Left ventricle myocardium inferior (tissue), 1 donor: ENCODE data around the gene CTRB1. TPM values are rescaled to one million over a fixed set of nuclear protein-coding genes. Genes with fewer than 3 reads are reported as not detected.

Experiments used
- DNase-seq: peaks from one replicate; pipeline ENCODE4 v3.0.0-alpha.2; 2020
- H3K27ac ChIP-seq: fragments of 200-600 bp; replicated peaks from 2 replicates; pipeline ENCODE4 v1.8.0; 2021
- H3K27me3 ChIP-seq: fragments of 200-600 bp; 2 replicates; pipeline ENCODE4 v1.8.0; 2021; ENCODE audit warnings: low read depth
- H3K36me3 ChIP-seq: fragments of 200-600 bp; 2 replicates; pipeline ENCODE4 v1.8.0; 2021
- H3K4me1 ChIP-seq: fragments of 200-600 bp; 2 replicates; pipeline ENCODE4 v1.8.0; 2021
- H3K4me3 ChIP-seq: fragments of 200-600 bp; 2 replicates; pipeline ENCODE4 v1.8.0; 2021; ENCODE audit warnings: mild to moderate bottlenecking, moderate library complexity
- H3K9me3 ChIP-seq: fragments of 200-600 bp; replicated peaks from 2 replicates; pipeline ENCODE4 v1.8.0; 2021
- CTCF ChIP-seq: fragments of 200-600 bp; IDR thresholded peaks from 2 replicates; pipeline ENCODE4 v1.8.0; 2021; ENCODE audit warnings: antibody characterized with exemption, mild to moderate bottlenecking, borderline replicate concordance
- intact Hi-C: fragments of 100-400 bp; cut with micrococcal nuclease; formaldehyde crosslinking; loops from one replicate; pipeline ENCODE4 v1.11.0; 2022
- total RNA-seq: library from RNA; stranded (reverse); fragmentation: NEBNext Ultra II Directional; extraction: Animal tissue kit (Norgen Biotek cat#: 25700); gene quantifications from one replicate; pipeline ENCODE4 v1.2.1, GENCODE V29; 2021
- donor health status: DM: no; HTN: yes; CAD: no; lungs with severe emphysema.

CTRB1 gene
- total RNA-seq, 1 donor from 2014 or later = not detected

- no peaks in the 10 kb centered on the region for H3K36me3 ChIP-seq
- no peak overlapping the region for H3K4me3 ChIP-seq
- no peak for DNase-seq
- no peaks in the 10 kb centered on the region for H3K9me3 ChIP-seq
- intact Hi-C loops = no loop called here
- peak overlapping the region; percentile 98 for H3K27ac ChIP-seq
- TF ChIP-seq CTCF = no peak
- H3K4me1 ChIP-seq = peaks cover 96% of the 10 kb centered on the region
- H3K27me3 ChIP-seq = no peaks in the 10 kb centered on the region
Measured at GRCh38 chr16:75261590-75262078, 42.8 kb downstream of the CTRB1 start.

GRCh38 chr16:75262104-75262799 is 43.5 kb downstream of the CTRB1 start:
- peak; percentile 36 for DNase-seq
- no peaks in the 10 kb centered on the region for H3K27me3 ChIP-seq

GRCh38 chr16:75262800-75263127 is 44.0 kb downstream of the CTRB1 start:
- no peaks in the 10 kb centered on the region for H3K36me3 ChIP-seq
- intact Hi-C loops = no loop called here
- no peak for DNase-seq
- H3K9me3 ChIP-seq = no peaks in the 10 kb centered on the region
- H3K4me3 ChIP-seq = peak overlapping the region; percentile 100
- H3K27me3 ChIP-seq = no peaks in the 10 kb centered on the region
- peaks cover 96% of the 10 kb centered on the region for H3K4me1 ChIP-seq
- peak overlapping the region; percentile 98 for H3K27ac ChIP-seq
- no peak for TF ChIP-seq CTCF

More at GRCh38 chr16:75262104-75262799, 43.5 kb downstream of the CTRB1 start:
- intact Hi-C loops = no loop called here
- Histone ChIP-seq H3K4me3 (peak overlapping the region; percentile 100), H3K4me1 (peaks cover 96% of the 10 kb centered on the region), H3K27ac (peak overlapping the region; percentile 98), H3K36me3 (no peaks in the 10 kb centered on the region), H3K9me3 (no peaks in the 10 kb centered on the region)
- no peak for TF ChIP-seq CTCF

GRCh38 chr16:75263291-75263962 is 44.6 kb downstream of the CTRB1 start:
- peaks cover 96% of the 10 kb centered on the region for H3K4me1 ChIP-seq
- no peak for TF ChIP-seq CTCF
- no peaks in the 10 kb centered on the region for H3K27me3 ChIP-seq
- intact Hi-C loops = no loop called here
- no peak for DNase-seq
- no peaks in the 10 kb centered on the region for H3K36me3 ChIP-seq
- H3K9me3 ChIP-seq = no peaks in the 10 kb centered on the region
- H3K4me3 ChIP-seq = peak overlapping the region; percentile 100
- H3K27ac ChIP-seq = peak overlapping the region; percentile 98

- H3K4me1 ChIP-seq = peaks cover 91% of the 10 kb centered on the region
- H3K9me3 ChIP-seq = no peaks in the 10 kb centered on the region
- peak overlapping the region; percentile 98 for H3K27ac ChIP-seq
- no peak for DNase-seq
- H3K27me3 ChIP-seq = no peaks in the 10 kb centered on the region
- intact Hi-C loops = no loop called here
- no peak for TF ChIP-seq CTCF
- no peaks in the 10 kb centered on the region for H3K36me3 ChIP-seq
- peak overlapping the region; percentile 100 for H3K4me3 ChIP-seq
Measured at GRCh38 chr16:75263963-75264445, 45.2 kb downstream of the CTRB1 start.
